K562 (cell line): ENCODE measurements around the gene SFT2D2. TPM values are rescaled to one million over a fixed set of nuclear protein-coding genes. Genes with fewer than 3 reads are reported as not detected.

Source experiments
- ATAC-seq: fragments of 200-7000 bp; cut with Tn5 transposase; 3 replicates; pipeline ENCODE4 v1.9.1; 2020; ENCODE audit warnings: moderate library complexity
- BruUV-seq: library from RNA; stranded (reverse); fragments of 400-500 nt; replicated peaks from 2 replicates; lab custom pipeline; 2021; lab: Mats Ljungman, UMichigan
- CTCF ChIA-PET: fragments of 300-600 bp; formaldehyde crosslinking; extraction: SDS; loops from one replicate; lab custom pipeline; 2021; ENCODE audit warnings: low intra/inter-chr PET ratio; lab: Yijun Ruan, JAX
- POLR2A ChIA-PET: fragments of 300-600, 350-650 bp; sonication (Branson Sonifier 250); formaldehyde crosslinking; extraction: SDS; loops from one replicate; lab custom pipeline; 2021; ENCODE audit warnings: antibody characterized with exemption, inconsistent platforms; lab: Yijun Ruan, JAX
- DNase-seq, 4 experiments: peaks; one replicate each; pipeline versions ENCODE4 v3.0.0 to v3.0.0-alpha.2; 2011 to 2018; ENCODE audit warnings: low spot score in 3 of 4, mixed read lengths in 3 of 4; ENCODE audit errors: extremely low read depth in 1 of 4
- FAIRE-seq: peaks from 2 replicates; lab custom pipeline; 2011; peaks lifted over from hg19 to GRCh38; lab: Jason Lieb, UNC
- H2AFZ ChIP-seq: 2 replicates; pipeline ENCODE4 v1.6.0; 2011; ENCODE audit warnings: low read depth, low read length, control low read depth, inconsistent platforms
- H3K27ac ChIP-seq: fragments of 200-600 bp; 3 replicates; pipeline ENCODE4 v1.8.0; 2011; ENCODE audit warnings: low read depth, mild to moderate bottlenecking, control low read depth, inconsistent platforms, low read length, moderate library complexity, mixed read lengths; ENCODE audit errors: extremely low read depth
- H3K27me3 ChIP-seq, 2 experiments: fragments of 300-600 bp in 1 of 2; 2 replicates in 1 of 2; 3 replicates in 1 of 2; pipeline versions ENCODE4 v1.6.0 to v1.8.0; 2011; ENCODE audit warnings: inconsistent platforms in 2 of 2, low read length in 2 of 2, mild to moderate bottlenecking in 1 of 2, mixed read lengths in 1 of 2, moderate library complexity in 1 of 2; ENCODE audit not compliant: control insufficient read depth in 2 of 2, insufficient read depth in 2 of 2
- H3K36me3 ChIP-seq: fragments of 300-600 bp; 3 replicates; pipeline ENCODE4 v1.8.0; 2011; ENCODE audit warnings: mild to moderate bottlenecking, low read length, inconsistent platforms; ENCODE audit not compliant: control insufficient read depth, insufficient read depth
- H3K4me1 ChIP-seq, 2 experiments: fragments of 200-600 bp in 1 of 2; replicated peaks in 1 of 2; 2 replicates in 1 of 2; 3 replicates in 1 of 2; pipeline versions ENCODE4 v1.5.1 to v1.8.0; 2011; ENCODE audit warnings: inconsistent platforms in 2 of 2, low read length in 2 of 2, mild to moderate bottlenecking in 1 of 2, mixed read lengths in 1 of 2, moderate library complexity in 1 of 2; ENCODE audit not compliant: control insufficient read depth in 2 of 2, insufficient read depth in 2 of 2
- H3K4me2 ChIP-seq: 2 replicates; pipeline ENCODE4 v1.6.1; 2011; ENCODE audit warnings: low read length, control low read depth, inconsistent platforms, mixed read lengths; ENCODE audit not compliant: insufficient read depth
- H3K4me3 ChIP-seq: fragments of 200-600 bp; sonication (generic), shearing (Covaris generic); 2 replicates; pipeline ENCODE4 v1.5.1; 2016; ENCODE audit warnings: control low read depth, inconsistent platforms
- H3K79me2 ChIP-seq: fragments of 200-600 bp; 3 replicates; pipeline ENCODE4 v1.8.0; 2011; ENCODE audit warnings: low read length, inconsistent platforms; ENCODE audit not compliant: control insufficient read depth, insufficient read depth
- H3K9ac ChIP-seq, 2 experiments: 2 replicates each; pipeline versions ENCODE4 v1.6.0 to v1.6.1; 2011; ENCODE audit warnings: low read depth in 2 of 2, low read length in 2 of 2, control low read depth in 1 of 2, inconsistent platforms in 1 of 2, mild to moderate bottlenecking in 1 of 2, mixed read lengths in 1 of 2; ENCODE audit not compliant: insufficient read depth in 1 of 2
- H3K9me1 ChIP-seq: one replicate; pipeline ENCODE4 v1.6.0; 2011; ENCODE audit warnings: inconsistent platforms, mild to moderate bottlenecking, low read length, moderate library complexity; ENCODE audit not compliant: control insufficient read depth, insufficient read depth
- H3K9me3 ChIP-seq: replicated peaks from 2 replicates; pipeline ENCODE4 v1.5.1; 2011; ENCODE audit warnings: low read depth, low read length, inconsistent platforms; ENCODE audit not compliant: control insufficient read depth, insufficient read depth
- H4K20me1 ChIP-seq: replicated peaks from 2 replicates; pipeline ENCODE4 v1.6.1; 2011; ENCODE audit warnings: low read length, inconsistent platforms, mixed read lengths; ENCODE audit not compliant: control insufficient read depth, insufficient read depth
- GATAD2B ChIP-seq: fragments of 450-650 bp; IDR thresholded peaks from 2 replicates; pipeline ENCODE4 v1.6.1; 2017; ENCODE audit warnings: mild to moderate bottlenecking, borderline replicate concordance
- HMBOX1 ChIP-seq: sonication (generic); IDR thresholded peaks from 2 replicates; pipeline ENCODE4 v1.6.1; 2016
- IRF2 ChIP-seq: sonication (generic); formaldehyde crosslinking; IDR thresholded peaks from 2 replicates; pipeline ENCODE4 v1.8.1; 2022; ENCODE audit warnings: mild to moderate bottlenecking, missing genetic modification reagents
- NR2F6 ChIP-seq: fragments of 450-650 bp; formaldehyde crosslinking; IDR thresholded peaks from 2 replicates; pipeline ENCODE4 v1.4.0; 2020; ENCODE audit warnings: mild to moderate bottlenecking
- SMARCA5 ChIP-seq: fragments of 450-650 bp; IDR thresholded peaks from 2 replicates; pipeline ENCODE4 v1.6.1; 2016
- TAF1 ChIP-seq: IDR thresholded peaks from 2 replicates; pipeline ENCODE4 v1.6.1; 2011; ENCODE audit warnings: mild to moderate bottlenecking, low read length, moderate library complexity; ENCODE audit not compliant: insufficient read depth, control insufficient read depth, severe bottlenecking; ENCODE audit errors: extremely low read depth
- TEAD4 ChIP-seq, 2 experiments: sonication (generic) in 1 of 2; formaldehyde crosslinking in 1 of 2; IDR thresholded peaks; 2 replicates each; pipeline versions ENCODE4 v1.6.1 to v1.8.0; 2012 to 2022; ENCODE audit warnings: borderline replicate concordance in 1 of 2, inconsistent platforms in 1 of 2, low read length in 1 of 2, mild to moderate bottlenecking in 1 of 2, missing genetic modification reagents in 1 of 2
- ZNF121 ChIP-seq: sonication (generic); formaldehyde crosslinking; conservative IDR thresholded peaks from 2 replicates; pipeline ENCODE4 v1.8.0; 2022; ENCODE audit warnings: missing genetic modification reagents
- ZNF282 ChIP-seq: sonication (generic); formaldehyde crosslinking; IDR thresholded peaks from 2 replicates; pipeline ENCODE4 v1.8.1; 2023; ENCODE audit warnings: missing genetic modification reagents
- ZNF561 ChIP-seq: fragments of 450-650 bp; formaldehyde crosslinking; conservative IDR thresholded peaks from 2 replicates; pipeline ENCODE4 v1.4.0; 2020; ENCODE audit warnings: mild to moderate bottlenecking, moderate library complexity
- ZSCAN29 ChIP-seq: fragments of 450-650 bp; IDR thresholded peaks from 2 replicates; pipeline ENCODE4 v1.6.1; 2017
- WGBS: fragments of 100-300 bp; shearing (Covaris generic); methylation state at CpG from one replicate; pipeline ENCODE4 v1.1.6; 2016; ENCODE audit warnings: low coverage, mixed read lengths; ENCODE audit not compliant: insufficient coverage; ENCODE audit errors: missing lambda C conversion rate; 5-methylcytosine and 5-hydroxymethylcytosine counted together
- in situ Hi-C: fragments of 300-500 bp; cut with MboI; formaldehyde crosslinking; loops from 4 replicates; pipeline ENCODE4 v1.15.0; 2018; ENCODE audit warnings: inconsistent platforms, mixed read lengths
- intact Hi-C: fragments of 100-400 bp; cut with micrococcal nuclease; formaldehyde crosslinking; loops from 2 replicates; pipeline ENCODE4 v1.14.2; 2022
- polyA plus RNA-seq, 8 experiments: library from polyadenylated mRNA; depleted of rRNA in 4 of 8; stranded (reverse) in 5 of 8; unstranded in 3 of 8; fragments of >200 nt; fragmentation: Nextera tagmentation in 2 of 8; fragmentation: Illumina TruSeq in 1 of 8; extraction: Ambion mirVana in 2 of 8; extraction: Trizol in 1 of 8; gene quantifications; 2 replicates each; pipeline versions ENCODE4 v1.2.1 to v1.2.3, GENCODE V29; 2011 to 2014; ENCODE audit warnings: inconsistent platforms in 1 of 8, missing spikeins in 1 of 8
- total RNA-seq, 7 experiments: library from RNA; depleted of rRNA in 6 of 7; stranded (reverse); fragments of >200 nt in 6 of 7; fragmentation: Illumina TruSeq in 2 of 7; extraction: Trizol in 2 of 7; gene quantifications; 2 replicates each; pipeline versions ENCODE4 v1.2.1 to v1.2.3, GENCODE V29; 2011 to 2021; ENCODE audit warnings: low replicate concordance in 1 of 7
- TF ChIP-seq, protein P1 (sequence below): fragments of 200-600 bp; sonication (generic); IDR thresholded peaks from one replicate; pipeline ENCODE4 v1.6.1; 2012; ENCODE audit warnings: mild to moderate bottlenecking, low read depth, low read length, inconsistent platforms

SFT2D2 gene
- total and polyA plus RNA-seq, 9 of the 15 experiments (the other 6 are each of a cell fraction or from before 2014, with no cell fraction given), result 3.4 to 50.1 (median 21.6) TPM

DNA sequence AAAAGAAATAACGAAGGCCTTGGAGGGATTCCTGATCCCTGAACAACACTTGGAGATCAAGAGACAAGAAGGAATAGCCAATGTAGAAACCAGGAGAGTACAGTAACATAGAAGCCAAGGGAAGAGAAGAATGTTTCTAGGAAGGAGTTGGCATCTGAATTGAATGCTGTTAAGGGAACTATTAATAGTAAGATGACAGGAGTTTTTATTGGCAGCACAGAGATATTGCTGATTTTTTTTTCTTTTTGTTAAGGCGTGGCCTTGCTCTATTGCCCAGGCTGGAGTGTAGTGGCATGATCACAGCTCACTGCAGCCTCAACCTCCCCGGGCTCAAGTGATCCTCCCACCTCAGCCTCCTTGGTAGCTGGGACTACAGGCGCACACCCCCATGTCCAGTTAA is 9.6 kb upstream of the SFT2D2 start:
- H3K27ac ChIP-seq, result no peak overlapping the region
- no peaks in the 10 kb centered on the region for H4K20me1 ChIP-seq
- peaks cover 18% of the 10 kb centered on the region for H3K36me3 ChIP-seq
- BruUV-seq, result no TSS peak
- FAIRE-seq (no peak), DNase-seq (no peak), ATAC-seq (no peak)
- 77% methylated on average over 3 of the region's 4 CpGs for WGBS
- intact Hi-C loops (no loop called here), in situ Hi-C loops (no loop called here)
- ChIA-PET CTCF (no interaction called here), POLR2A (interaction anchor here (0.8 to 1.2 kb wide), 2 partner anchors 14 to 71 kb away, joined by 3 to 4 read pairs; no protein-coding TSS in a partner anchor)
- H2AFZ ChIP-seq, result no peak overlapping the region
- no peaks in the 10 kb centered on the region for H3K9me1 ChIP-seq
- peaks cover 18% of the 10 kb centered on the region for H3K79me2 ChIP-seq
- no peak overlapping the region for H3K4me3 ChIP-seq
- peaks cover 5 to 26% of the 10 kb centered on the region in 2 experiments; a peak in 3 of 5 replicates for H3K4me1 ChIP-seq
- peaks cover 3% of the 10 kb centered on the region; the same call in 1 of the 2 replicates for H3K9me3 ChIP-seq
- H3K27me3 ChIP-seq, result no peaks in the 10 kb centered on the region
- no peak overlapping the region for H3K9ac ChIP-seq
- H3K4me2 ChIP-seq, result no peak overlapping the region
- TF ChIP-seq TEAD4 (IDR thresholded peaks at IDR 0.05; ENCODE audit: low read length) (no peak), TEAD4 (CRISPR knock-in tag; IDR thresholded peaks at IDR 0.05; ENCODE audit: borderline replicate concordance) (no peak), NR2F6 (CRISPR knock-in tag) (no peak), ZNF121 (CRISPR knock-in tag) (no peak), HMBOX1 (no peak), ZNF282 (CRISPR knock-in tag) (no peak), SMARCA5 (no peak), IRF2 (CRISPR knock-in tag) (no peak), GATAD2B (no peak), ZSCAN29 (no peak), ZNF561 (no peak), TAF1 (no peak)
- TF ChIP-seq, protein P1, sequence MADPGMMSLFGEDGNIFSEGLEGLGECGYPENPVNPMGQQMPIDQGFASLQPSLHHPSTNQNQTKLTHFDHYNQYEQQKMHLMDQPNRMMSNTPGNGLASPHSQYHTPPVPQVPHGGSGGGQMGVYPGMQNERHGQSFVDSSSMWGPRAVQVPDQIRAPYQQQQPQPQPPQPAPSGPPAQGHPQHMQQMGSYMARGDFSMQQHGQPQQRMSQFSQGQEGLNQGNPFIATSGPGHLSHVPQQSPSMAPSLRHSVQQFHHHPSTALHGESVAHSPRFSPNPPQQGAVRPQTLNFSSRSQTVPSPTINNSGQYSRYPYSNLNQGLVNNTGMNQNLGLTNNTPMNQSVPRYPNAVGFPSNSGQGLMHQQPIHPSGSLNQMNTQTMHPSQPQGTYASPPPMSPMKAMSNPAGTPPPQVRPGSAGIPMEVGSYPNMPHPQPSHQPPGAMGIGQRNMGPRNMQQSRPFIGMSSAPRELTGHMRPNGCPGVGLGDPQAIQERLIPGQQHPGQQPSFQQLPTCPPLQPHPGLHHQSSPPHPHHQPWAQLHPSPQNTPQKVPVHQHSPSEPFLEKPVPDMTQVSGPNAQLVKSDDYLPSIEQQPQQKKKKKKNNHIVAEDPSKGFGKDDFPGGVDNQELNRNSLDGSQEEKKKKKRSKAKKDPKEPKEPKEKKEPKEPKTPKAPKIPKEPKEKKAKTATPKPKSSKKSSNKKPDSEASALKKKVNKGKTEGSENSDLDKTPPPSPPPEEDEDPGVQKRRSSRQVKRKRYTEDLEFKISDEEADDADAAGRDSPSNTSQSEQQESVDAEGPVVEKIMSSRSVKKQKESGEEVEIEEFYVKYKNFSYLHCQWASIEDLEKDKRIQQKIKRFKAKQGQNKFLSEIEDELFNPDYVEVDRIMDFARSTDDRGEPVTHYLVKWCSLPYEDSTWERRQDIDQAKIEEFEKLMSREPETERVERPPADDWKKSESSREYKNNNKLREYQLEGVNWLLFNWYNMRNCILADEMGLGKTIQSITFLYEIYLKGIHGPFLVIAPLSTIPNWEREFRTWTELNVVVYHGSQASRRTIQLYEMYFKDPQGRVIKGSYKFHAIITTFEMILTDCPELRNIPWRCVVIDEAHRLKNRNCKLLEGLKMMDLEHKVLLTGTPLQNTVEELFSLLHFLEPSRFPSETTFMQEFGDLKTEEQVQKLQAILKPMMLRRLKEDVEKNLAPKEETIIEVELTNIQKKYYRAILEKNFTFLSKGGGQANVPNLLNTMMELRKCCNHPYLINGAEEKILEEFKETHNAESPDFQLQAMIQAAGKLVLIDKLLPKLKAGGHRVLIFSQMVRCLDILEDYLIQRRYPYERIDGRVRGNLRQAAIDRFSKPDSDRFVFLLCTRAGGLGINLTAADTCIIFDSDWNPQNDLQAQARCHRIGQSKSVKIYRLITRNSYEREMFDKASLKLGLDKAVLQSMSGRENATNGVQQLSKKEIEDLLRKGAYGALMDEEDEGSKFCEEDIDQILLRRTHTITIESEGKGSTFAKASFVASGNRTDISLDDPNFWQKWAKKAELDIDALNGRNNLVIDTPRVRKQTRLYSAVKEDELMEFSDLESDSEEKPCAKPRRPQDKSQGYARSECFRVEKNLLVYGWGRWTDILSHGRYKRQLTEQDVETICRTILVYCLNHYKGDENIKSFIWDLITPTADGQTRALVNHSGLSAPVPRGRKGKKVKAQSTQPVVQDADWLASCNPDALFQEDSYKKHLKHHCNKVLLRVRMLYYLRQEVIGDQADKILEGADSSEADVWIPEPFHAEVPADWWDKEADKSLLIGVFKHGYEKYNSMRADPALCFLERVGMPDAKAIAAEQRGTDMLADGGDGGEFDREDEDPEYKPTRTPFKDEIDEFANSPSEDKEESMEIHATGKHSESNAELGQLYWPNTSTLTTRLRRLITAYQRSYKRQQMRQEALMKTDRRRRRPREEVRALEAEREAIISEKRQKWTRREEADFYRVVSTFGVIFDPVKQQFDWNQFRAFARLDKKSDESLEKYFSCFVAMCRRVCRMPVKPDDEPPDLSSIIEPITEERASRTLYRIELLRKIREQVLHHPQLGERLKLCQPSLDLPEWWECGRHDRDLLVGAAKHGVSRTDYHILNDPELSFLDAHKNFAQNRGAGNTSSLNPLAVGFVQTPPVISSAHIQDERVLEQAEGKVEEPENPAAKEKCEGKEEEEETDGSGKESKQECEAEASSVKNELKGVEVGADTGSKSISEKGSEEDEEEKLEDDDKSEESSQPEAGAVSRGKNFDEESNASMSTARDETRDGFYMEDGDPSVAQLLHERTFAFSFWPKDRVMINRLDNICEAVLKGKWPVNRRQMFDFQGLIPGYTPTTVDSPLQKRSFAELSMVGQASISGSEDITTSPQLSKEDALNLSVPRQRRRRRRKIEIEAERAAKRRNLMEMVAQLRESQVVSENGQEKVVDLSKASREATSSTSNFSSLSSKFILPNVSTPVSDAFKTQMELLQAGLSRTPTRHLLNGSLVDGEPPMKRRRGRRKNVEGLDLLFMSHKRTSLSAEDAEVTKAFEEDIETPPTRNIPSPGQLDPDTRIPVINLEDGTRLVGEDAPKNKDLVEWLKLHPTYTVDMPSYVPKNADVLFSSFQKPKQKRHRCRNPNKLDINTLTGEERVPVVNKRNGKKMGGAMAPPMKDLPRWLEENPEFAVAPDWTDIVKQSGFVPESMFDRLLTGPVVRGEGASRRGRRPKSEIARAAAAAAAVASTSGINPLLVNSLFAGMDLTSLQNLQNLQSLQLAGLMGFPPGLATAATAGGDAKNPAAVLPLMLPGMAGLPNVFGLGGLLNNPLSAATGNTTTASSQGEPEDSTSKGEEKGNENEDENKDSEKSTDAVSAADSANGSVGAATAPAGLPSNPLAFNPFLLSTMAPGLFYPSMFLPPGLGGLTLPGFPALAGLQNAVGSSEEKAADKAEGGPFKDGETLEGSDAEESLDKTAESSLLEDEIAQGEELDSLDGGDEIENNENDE, result no peak
